ENCODE data around the gene CHD6. TPM values are rescaled to one million over a fixed set of nuclear protein-coding genes. Genes with fewer than 3 reads are reported as not detected.
A peak's percentile ranks its signal among the peaks of the same experiment; 100 is the strongest.

The CHD6 gene
- total and polyA plus RNA-seq, 2 of the 13 experiments (the other 11 are each of a cell fraction or from before 2014, with no cell fraction given), result 14.4 to 52.0 TPM

GRCh38 chr20:41497186-41497895 lies 120.8 kb downstream of the CHD6 start (continued):
- TF ChIP-seq ARID4A (CRISPR knock-in tag; IDR thresholded peaks at IDR 0.05; ENCODE audit: borderline replicate concordance), result peak; percentile 41; the same call in 1 of the 2 replicates
- TF ChIP-seq GPN1 (CRISPR knock-in tag; IDR thresholded peaks at IDR 0.05; ENCODE audit: borderline replicate concordance), result no peak
- no peak for TF ChIP-seq ZNF180 (CRISPR knock-in tag; IDR thresholded peaks at IDR 0.05; ENCODE audit: borderline replicate concordance, low read depth)
- TF ChIP-seq DMTF1 (CRISPR knock-in tag; IDR thresholded peaks at IDR 0.05), result no peak
- peak; percentile 28; the same call in 1 of the 2 replicates for TF ChIP-seq SP5 (CRISPR knock-in tag; IDR thresholded peaks at IDR 0.05; ENCODE audit: borderline replicate concordance, low read depth)
- 0 out of 2 replicates have a peak, but pooled peaks have one; percentile 42 for TF ChIP-seq ZNF362 (CRISPR knock-in tag; IDR thresholded peaks at IDR 0.05; ENCODE audit: borderline replicate concordance)
- TF ChIP-seq ATF1 (CRISPR knock-in tag; IDR thresholded peaks at IDR 0.05), result peak; percentile 53; the same call in 1 of the 2 replicates
- peak in 1 of 2 experiments; percentile 84; a peak in 2 of 4 replicates for TF ChIP-seq KLF16 (CRISPR knock-in tag; IDR thresholded peaks at IDR 0.05)
- TF ChIP-seq GMEB2 (CRISPR knock-in tag; IDR thresholded peaks at IDR 0.05; ENCODE audit: low read depth), result no peak
- peak; percentile 89 for TF ChIP-seq ZNF609 (CRISPR knock-in tag; IDR thresholded peaks at IDR 0.05; ENCODE audit: borderline replicate concordance)
- no peak for TF ChIP-seq ATAD3A (CRISPR knock-in tag; IDR thresholded peaks at IDR 0.05)

Data from HepG2 (cell line).